HepG2 (cell line): ENCODE data around the gene TMEM144. TPM values are rescaled to one million over a fixed set of nuclear protein-coding genes. Genes with fewer than 3 reads are reported as not detected.

ENCODE experiments used
- CEBPB ChIP-seq: IDR thresholded peaks from 2 replicates; pipeline ENCODE4 v1.6.1; 2011; ENCODE audit warnings: low read depth, low read length, improper control_type of control experiment, borderline replicate concordance
- FOXM1 ChIP-seq: sonication (generic); formaldehyde crosslinking; IDR thresholded peaks from 2 replicates; pipeline ENCODE4 v1.5.0; 2020; ENCODE audit warnings: missing genetic modification reagents
- HHEX ChIP-seq: IDR thresholded peaks from 2 replicates; pipeline ENCODE4 v1.6.1; 2016; ENCODE audit warnings: control low read depth
- JUNB ChIP-seq: sonication (generic); formaldehyde crosslinking; IDR thresholded peaks from 2 replicates; pipeline ENCODE4 v1.8.0; 2022; ENCODE audit warnings: missing genetic modification reagents, mild to moderate bottlenecking, borderline replicate concordance
- KLF16 ChIP-seq, 2 experiments: sonication (generic) in 1 of 2; formaldehyde crosslinking in 1 of 2; IDR thresholded peaks; 2 replicates each; pipeline versions ENCODE4 v1.6.1 to v1.8.0; 2016 to 2023; ENCODE audit warnings: missing genetic modification reagents in 2 of 2, missing compliant biosample characterization in 1 of 2
- MIER2 ChIP-seq: IDR thresholded peaks from 2 replicates; pipeline ENCODE4 v1.6.1; 2016; ENCODE audit warnings: missing biosample characterization, missing genetic modification reagents
- MXD1 ChIP-seq: sonication (generic); formaldehyde crosslinking; IDR thresholded peaks from 2 replicates; pipeline ENCODE4 v1.4.0; 2020; ENCODE audit warnings: mild to moderate bottlenecking, missing genetic modification reagents
- NFE2 ChIP-seq: sonication (generic); formaldehyde crosslinking; IDR thresholded peaks from 2 replicates; pipeline ENCODE4 v1.4.0; 2020; ENCODE audit warnings: missing genetic modification reagents
- PBX3 ChIP-seq: sonication (generic); formaldehyde crosslinking; IDR thresholded peaks from 2 replicates; pipeline ENCODE4 v1.8.1; 2023; ENCODE audit warnings: missing genetic modification reagents, inconsistent platforms, borderline replicate concordance
- PITX1 ChIP-seq: sonication (generic); formaldehyde crosslinking; IDR thresholded peaks from 2 replicates; pipeline ENCODE4 v1.5.1; 2020; ENCODE audit warnings: mild to moderate bottlenecking, missing genetic modification reagents
- RFX3 ChIP-seq: IDR thresholded peaks from 2 replicates; pipeline ENCODE4 v1.6.1; 2016; ENCODE audit warnings: missing biosample characterization, missing genetic modification reagents
- SRY ChIP-seq: sonication (generic); formaldehyde crosslinking; IDR thresholded peaks from 2 replicates; pipeline ENCODE4 v1.8.0; 2022; ENCODE audit warnings: mild to moderate bottlenecking, missing genetic modification reagents
- ZFYVE20 ChIP-seq: sonication (generic); formaldehyde crosslinking; IDR thresholded peaks from 2 replicates; pipeline ENCODE4 v1.8.0; 2023; ENCODE audit warnings: low read depth, mild to moderate bottlenecking, moderate library complexity, missing genetic modification reagents, borderline replicate concordance
- ZNF292 ChIP-seq: sonication (generic); formaldehyde crosslinking; IDR thresholded peaks from 2 replicates; pipeline ENCODE4 v1.8.1; 2022; ENCODE audit warnings: mild to moderate bottlenecking, low read depth, missing genetic modification reagents, borderline replicate concordance
- ZNF343 ChIP-seq: sonication (generic); formaldehyde crosslinking; IDR thresholded peaks from 2 replicates; pipeline ENCODE4 v1.4.0; 2020; ENCODE audit warnings: mild to moderate bottlenecking, missing genetic modification reagents
- ZNF550 ChIP-seq: sonication (generic); formaldehyde crosslinking; IDR thresholded peaks from 2 replicates; pipeline ENCODE4 v1.4.0; 2020; ENCODE audit warnings: mild to moderate bottlenecking, missing genetic modification reagents, borderline replicate concordance
- ZNF639 ChIP-seq: conservative IDR thresholded peaks from 2 replicates; pipeline ENCODE4 v1.6.1; 2018; ENCODE audit warnings: missing genetic modification reagents
- ZNF781 ChIP-seq: sonication (generic); formaldehyde crosslinking; IDR thresholded peaks from 2 replicates; pipeline ENCODE4 v1.5.1; 2020; ENCODE audit warnings: borderline replicate concordance, mild to moderate bottlenecking, missing genetic modification reagents; ENCODE audit errors: not compliant biosample characterization
- polyA plus RNA-seq, 8 experiments: library from polyadenylated mRNA; depleted of rRNA in 3 of 8; stranded (reverse) in 7 of 8; unstranded in 1 of 8; fragments of >200 nt; fragmentation: Illumina TruSeq in 4 of 8; extraction: Trizol in 4 of 8; gene quantifications; 2 replicates each; pipeline versions ENCODE4 v1.2.1 to v1.2.3, GENCODE V29; 2011 to 2016; ENCODE audit warnings: low read depth in 4 of 8, missing spikeins in 1 of 8, mixed read lengths in 1 of 8; ENCODE audit not compliant: insufficient read depth in 1 of 8
- total RNA-seq, 5 experiments: library from RNA; depleted of rRNA; stranded (reverse); fragments of >200 nt; fragmentation: Illumina TruSeq; extraction: Trizol; gene quantifications; 2 replicates each; pipeline ENCODE4 v1.2.3, GENCODE V29; 2016; ENCODE audit warnings: low read depth in 1 of 5
- TF ChIP-seq, protein P1 (sequence below): IDR thresholded peaks from 2 replicates; pipeline ENCODE4 v1.6.1; 2016; ENCODE audit warnings: missing compliant biosample characterization, missing genetic modification reagents, borderline replicate concordance
- TF ChIP-seq, protein P2 (sequence below): sonication (generic); formaldehyde crosslinking; conservative IDR thresholded peaks from 2 replicates; pipeline ENCODE4 v1.5.0; 2020; ENCODE audit warnings: missing genetic modification reagents
- TF ChIP-seq, protein P3 (sequence below): sonication (generic); formaldehyde crosslinking; conservative IDR thresholded peaks from 2 replicates; pipeline ENCODE4 v1.4.0; 2020; ENCODE audit warnings: mild to moderate bottlenecking, missing genetic modification reagents, moderate library complexity

The TMEM144 gene
- total and polyA plus RNA-seq, 2 of the 13 experiments (the other 11 are each of a cell fraction or from before 2014, with no cell fraction given): 10.9 to 12.3 TPM

GRCh38 chr4:158295053-158295452, 84.8 kb downstream of the TMEM144 start (continued):
- no peak for TF ChIP-seq PBX3
- TF ChIP-seq ZNF292 (CRISPR knock-in tag): no peak
- TF ChIP-seq ZNF343: no peak
- TF ChIP-seq MXD1: no peak
- TF ChIP-seq MIER2 (CRISPR knock-in tag): no peak
- TF ChIP-seq FOXM1: no peak
- no peak for TF ChIP-seq PITX1
- TF ChIP-seq CEBPB: peak; percentile 87
- TF ChIP-seq JUNB (CRISPR knock-in tag): no peak
- TF ChIP-seq, protein P1, sequence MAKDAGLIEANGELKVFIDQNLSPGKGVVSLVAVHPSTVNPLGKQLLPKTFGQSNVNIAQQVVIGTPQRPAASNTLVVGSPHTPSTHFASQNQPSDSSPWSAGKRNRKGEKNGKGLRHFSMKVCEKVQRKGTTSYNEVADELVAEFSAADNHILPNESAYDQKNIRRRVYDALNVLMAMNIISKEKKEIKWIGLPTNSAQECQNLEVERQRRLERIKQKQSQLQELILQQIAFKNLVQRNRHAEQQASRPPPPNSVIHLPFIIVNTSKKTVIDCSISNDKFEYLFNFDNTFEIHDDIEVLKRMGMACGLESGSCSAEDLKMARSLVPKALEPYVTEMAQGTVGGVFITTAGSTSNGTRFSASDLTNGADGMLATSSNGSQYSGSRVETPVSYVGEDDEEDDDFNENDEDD (CRISPR knock-in tag): no peak
- TF ChIP-seq ZNF781 (CRISPR knock-in tag): no peak
- TF ChIP-seq, protein P2, sequence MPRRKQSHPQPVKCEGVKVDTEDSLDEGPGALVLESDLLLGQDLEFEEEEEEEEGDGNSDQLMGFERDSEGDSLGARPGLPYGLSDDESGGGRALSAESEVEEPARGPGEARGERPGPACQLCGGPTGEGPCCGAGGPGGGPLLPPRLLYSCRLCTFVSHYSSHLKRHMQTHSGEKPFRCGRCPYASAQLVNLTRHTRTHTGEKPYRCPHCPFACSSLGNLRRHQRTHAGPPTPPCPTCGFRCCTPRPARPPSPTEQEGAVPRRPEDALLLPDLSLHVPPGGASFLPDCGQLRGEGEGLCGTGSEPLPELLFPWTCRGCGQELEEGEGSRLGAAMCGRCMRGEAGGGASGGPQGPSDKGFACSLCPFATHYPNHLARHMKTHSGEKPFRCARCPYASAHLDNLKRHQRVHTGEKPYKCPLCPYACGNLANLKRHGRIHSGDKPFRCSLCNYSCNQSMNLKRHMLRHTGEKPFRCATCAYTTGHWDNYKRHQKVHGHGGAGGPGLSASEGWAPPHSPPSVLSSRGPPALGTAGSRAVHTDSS (CRISPR knock-in tag): no peak
- TF ChIP-seq ZNF639 (CRISPR knock-in tag): no peak
- TF ChIP-seq, protein P3, sequence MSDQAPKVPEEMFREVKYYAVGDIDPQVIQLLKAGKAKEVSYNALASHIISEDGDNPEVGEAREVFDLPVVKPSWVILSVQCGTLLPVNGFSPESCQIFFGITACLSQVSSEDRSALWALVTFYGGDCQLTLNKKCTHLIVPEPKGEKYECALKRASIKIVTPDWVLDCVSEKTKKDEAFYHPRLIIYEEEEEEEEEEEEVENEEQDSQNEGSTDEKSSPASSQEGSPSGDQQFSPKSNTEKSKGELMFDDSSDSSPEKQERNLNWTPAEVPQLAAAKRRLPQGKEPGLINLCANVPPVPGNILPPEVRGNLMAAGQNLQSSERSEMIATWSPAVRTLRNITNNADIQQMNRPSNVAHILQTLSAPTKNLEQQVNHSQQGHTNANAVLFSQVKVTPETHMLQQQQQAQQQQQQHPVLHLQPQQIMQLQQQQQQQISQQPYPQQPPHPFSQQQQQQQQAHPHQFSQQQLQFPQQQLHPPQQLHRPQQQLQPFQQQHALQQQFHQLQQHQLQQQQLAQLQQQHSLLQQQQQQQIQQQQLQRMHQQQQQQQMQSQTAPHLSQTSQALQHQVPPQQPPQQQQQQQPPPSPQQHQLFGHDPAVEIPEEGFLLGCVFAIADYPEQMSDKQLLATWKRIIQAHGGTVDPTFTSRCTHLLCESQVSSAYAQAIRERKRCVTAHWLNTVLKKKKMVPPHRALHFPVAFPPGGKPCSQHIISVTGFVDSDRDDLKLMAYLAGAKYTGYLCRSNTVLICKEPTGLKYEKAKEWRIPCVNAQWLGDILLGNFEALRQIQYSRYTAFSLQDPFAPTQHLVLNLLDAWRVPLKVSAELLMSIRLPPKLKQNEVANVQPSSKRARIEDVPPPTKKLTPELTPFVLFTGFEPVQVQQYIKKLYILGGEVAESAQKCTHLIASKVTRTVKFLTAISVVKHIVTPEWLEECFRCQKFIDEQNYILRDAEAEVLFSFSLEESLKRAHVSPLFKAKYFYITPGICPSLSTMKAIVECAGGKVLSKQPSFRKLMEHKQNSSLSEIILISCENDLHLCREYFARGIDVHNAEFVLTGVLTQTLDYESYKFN (CRISPR knock-in tag): no peak
- TF ChIP-seq ZFYVE20 (CRISPR knock-in tag): no peak
- no peak for TF ChIP-seq RFX3 (CRISPR knock-in tag)
- 0 out of 2 replicates have a peak, but pooled peaks have one; percentile 26 for TF ChIP-seq HHEX (CRISPR knock-in tag)
- no peak for TF ChIP-seq KLF16 (CRISPR knock-in tag; IDR thresholded peaks at IDR 0.05)
- TF ChIP-seq ZNF550 (CRISPR knock-in tag): no peak
- no peak for TF ChIP-seq SRY
- no peak for TF ChIP-seq NFE2 (CRISPR knock-in tag)
